ENCODE results near the gene DEGS2.

The DEGS2 gene

DNA sequence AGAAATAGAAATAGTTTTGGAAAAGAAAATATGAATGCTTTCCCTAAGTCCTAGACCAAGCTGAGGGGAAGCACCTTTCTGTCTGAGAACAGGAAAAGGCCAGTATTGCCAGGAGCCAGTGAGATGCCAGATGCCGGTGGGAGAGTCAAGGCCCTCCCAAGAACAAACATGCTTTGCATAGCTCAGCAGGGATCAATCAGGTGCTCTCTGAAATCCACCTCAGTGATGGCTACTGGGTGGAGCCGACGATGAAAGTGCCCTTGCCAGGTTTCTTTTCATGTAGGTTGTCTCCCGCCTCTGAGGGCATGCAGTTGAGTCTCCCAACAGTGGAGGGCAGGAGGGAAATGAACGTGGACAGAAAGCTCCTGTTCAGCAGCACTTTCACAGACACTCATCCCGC, 28.3 kb downstream of the DEGS2 start:
- no peak for DNase-seq (ENCODE audit: low read depth)

DNA sequence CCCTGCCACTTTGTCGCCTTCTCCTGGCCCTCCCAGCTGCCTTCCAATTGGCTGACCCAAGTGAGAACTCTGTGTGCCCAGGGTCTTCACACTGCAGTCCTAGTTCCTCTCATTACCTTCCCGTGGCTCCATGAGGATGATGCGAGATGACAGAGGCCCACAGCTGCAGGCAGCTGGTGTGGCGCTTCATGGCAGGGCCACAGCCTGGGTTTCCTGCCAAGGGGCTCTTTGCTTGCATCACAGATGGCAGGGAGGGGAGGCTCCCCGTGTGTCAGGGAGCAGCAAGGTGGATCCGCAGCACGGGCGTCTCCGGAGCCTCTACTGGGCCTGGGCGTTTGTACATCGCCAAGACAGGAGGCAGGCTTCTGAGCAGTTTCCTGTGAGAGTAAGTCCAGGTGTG, 28.9 kb downstream of the DEGS2 start:
- DNase-seq (ENCODE audit: low read depth) = no peak

DNA sequence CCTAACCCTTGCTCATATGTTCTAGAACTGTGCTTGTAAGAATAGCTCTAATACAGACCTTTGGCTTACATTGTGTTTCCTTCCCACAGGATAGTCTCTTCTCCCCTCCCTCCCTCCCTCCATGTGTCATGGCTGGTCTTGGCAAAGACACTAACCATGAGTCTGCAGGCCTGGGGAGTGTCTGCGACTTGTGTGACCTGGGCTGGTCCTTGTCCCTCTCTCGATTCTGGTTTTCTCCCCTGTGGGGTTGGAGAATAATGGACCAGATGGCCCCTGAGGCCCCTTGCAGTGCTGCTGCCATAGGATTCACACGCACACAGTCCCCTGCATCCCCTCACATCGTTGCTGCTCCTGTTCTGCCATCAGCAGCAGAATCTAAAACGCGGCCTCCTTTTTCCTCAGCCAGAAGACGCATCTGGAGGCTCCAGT, 30.3 kb downstream of the DEGS2 start:
- DNase-seq (ENCODE audit: low read depth) = no peak

DNA sequence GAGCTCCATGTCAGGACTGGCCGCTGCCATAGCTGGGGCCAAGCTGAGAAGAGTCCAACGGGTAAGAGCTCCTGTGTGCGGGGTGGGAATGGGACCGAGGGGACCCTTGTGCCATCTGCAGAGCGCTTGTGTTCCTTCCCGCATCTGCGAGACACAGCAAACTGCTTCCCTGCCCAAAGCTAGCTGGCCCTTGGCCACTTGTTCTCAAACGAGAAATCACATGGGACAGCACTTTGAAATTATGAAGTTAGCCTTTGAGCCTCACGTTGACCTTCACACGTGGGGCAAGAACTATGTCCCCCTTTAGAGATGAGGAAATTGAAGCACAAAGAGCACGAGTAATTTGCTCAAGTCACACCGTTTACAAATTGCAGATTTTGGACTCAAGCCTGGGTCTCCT, 30.8 kb downstream of the DEGS2 start:
- DNase-seq (ENCODE audit: low read depth) = no peak

DNA sequence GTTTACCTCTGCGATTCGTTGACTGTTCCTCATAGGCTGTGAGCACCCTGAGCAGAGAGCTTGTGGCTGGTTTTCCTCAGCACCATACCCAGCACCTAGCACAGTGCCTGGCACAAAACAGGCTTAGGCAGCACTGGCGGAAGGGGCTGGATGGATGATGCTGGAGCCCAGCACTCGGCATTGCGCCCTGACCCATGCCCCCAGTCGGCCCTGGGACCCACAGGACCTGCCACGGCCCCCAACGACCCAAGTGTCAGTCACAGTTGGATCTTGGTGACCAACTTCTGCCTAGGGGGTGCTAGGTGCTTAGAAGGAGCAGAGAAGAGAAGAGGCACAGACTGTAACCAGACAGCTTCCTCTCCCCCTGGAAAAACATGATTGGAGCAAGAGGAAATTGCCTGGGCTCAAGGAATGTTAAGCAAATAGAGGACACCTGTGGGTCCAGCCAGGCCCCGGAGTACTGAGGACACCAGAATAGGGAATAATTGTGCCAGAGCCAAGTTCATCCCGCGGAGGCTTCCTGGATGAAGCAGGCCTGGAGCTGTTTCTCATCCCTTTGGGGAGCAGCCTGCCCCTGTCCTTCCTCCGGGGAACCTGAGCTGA, 31.5 kb downstream of the DEGS2 start:
- DNase-seq (ENCODE audit: low read depth) = no peak

DNA sequence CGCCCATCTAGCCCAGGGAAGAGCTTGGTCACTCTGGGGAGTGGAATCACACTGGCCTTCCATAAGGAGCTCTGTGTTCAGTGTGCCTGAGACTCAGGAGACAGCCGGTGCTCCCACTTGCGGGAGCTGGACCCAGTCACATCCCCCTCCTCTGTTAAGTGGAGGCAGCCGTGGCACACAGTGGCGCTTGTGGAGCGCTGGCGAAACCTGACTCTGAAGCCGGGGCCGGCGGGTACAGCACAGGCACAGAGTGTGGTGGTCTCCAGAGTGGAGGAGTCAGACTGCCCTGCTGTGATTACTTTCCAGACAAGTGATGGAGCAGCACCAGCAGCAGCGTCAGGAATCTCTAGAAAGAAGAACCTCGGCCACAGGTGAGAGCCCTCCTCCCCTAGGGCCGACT, 33.0 kb downstream of the DEGS2 start:
- no peak for DNase-seq (ENCODE audit: low read depth)

DNA sequence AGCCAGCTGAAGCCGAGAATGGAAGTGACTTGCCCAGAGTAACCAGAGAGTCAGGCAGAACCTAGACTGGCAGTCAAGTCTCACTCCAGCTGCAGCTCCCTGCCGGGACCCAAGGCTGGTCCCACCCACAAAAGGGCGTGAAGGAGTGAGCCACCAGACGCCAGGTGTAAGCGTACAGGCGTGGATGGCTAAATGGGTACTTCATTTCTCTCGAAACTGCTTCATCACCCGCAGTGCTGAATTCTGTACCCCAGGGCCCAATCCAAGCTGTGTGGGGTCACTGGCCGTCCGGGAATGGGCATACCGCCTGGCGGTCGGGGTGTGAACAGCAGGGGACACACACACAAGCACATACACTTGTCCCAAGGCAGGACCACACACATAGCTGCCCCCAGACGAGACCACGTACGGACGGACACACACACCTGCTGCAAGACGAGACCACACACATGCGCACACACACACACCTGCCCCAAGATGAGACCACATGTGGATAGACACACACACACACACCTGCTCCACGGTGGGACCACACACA, 34.8 kb downstream of the DEGS2 start:
- no peak for DNase-seq (ENCODE audit: low read depth)

DNA sequence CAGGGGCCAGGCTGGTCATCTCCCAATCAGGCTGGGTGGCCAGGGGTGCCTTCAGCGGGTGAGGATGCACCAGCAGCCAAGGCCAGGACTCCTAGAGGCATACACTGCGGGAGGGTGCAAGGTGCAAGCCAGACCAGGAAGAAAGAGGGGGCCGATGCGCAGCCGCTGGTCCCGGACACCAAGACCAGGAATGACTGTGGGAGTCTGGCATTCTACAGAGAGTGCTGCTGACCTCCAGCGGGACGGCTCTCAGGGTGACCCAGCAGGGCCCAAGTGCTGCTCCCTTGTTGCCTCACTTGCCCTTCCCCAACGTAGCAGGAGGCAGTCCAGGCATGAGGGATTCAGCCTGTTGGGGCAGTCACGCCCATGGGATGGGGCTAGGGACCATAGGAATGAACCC, 35.8 kb downstream of the DEGS2 start:
- no peak for DNase-seq (ENCODE audit: low read depth)

DNA sequence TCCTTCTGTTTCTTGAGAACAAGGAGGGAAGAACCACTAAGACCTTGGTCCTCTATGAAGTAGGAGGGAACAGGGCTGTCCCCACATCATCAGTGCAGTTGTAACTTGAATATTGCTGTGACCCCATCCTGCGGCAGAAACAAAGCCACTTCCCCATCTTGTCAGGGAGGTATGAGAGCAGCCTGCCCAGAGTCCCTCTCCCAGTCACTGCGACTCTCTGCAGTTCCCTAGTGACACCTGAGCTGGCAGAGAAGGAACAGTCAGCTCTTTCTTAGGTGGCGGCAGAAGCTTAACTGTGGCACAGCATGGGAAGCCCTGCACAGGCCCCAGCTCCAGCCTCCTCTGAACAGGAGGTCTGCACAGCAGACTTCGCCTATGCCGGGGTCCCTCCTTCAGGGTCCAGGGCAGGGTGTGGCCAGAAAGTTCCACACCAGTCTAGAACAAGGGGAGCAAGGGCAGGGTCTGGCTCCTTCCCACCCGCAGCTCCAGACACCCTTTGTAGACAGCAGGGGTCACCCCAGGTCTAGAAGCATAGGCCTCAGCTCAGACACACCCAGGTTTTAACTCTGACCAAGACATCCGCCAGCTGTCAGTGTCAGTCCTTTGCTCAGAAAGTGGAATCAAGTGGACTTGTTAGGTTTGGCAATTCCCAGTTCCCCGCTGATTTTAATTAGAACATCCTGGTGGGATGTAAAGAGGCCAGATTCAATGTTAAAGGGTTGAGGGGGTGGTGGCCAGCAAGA, 36.8 kb downstream of the DEGS2 start:
- no peak for DNase-seq (ENCODE audit: low read depth)

DNA sequence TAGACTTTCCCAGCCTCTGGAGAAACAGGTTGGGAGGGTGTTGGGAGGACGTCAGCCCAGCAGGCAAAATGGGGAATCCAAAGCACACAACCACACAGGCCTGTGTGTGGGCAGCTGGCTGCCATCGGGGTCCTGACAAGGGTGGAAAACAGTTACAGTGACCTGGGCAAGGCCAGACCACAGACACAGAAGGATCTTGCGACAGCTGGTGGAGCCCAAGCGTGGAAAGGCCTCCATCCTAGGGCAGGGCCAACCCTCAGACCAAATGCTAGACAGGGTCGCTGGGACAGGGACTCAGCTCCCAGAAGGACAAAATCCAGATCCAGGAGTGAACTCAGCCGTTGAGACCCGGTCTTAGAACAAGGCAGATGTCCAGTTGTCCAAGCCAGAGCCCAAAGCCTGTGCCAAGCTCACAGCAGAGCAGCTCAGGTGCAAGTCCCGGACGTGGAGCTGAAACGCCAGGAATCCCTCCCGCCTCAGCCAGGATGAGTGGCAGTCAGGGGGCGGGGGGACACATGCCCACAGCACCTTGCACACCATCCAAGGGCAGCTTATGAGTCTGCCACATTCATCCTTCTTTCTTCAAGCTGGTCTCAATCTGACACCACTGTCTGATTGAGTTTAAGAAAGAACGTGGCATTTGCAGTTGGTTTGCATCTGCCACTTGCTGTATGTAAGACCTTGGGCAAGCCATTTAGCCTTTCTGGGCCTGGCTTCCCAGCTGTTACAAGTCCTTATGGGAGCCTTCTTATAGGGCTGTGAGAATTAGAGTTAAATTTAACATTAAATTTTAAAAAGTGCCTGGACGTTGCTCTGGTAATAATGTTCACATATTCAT, 37.6 kb downstream of the DEGS2 start:
- no peak for DNase-seq (ENCODE audit: low read depth)

DNA sequence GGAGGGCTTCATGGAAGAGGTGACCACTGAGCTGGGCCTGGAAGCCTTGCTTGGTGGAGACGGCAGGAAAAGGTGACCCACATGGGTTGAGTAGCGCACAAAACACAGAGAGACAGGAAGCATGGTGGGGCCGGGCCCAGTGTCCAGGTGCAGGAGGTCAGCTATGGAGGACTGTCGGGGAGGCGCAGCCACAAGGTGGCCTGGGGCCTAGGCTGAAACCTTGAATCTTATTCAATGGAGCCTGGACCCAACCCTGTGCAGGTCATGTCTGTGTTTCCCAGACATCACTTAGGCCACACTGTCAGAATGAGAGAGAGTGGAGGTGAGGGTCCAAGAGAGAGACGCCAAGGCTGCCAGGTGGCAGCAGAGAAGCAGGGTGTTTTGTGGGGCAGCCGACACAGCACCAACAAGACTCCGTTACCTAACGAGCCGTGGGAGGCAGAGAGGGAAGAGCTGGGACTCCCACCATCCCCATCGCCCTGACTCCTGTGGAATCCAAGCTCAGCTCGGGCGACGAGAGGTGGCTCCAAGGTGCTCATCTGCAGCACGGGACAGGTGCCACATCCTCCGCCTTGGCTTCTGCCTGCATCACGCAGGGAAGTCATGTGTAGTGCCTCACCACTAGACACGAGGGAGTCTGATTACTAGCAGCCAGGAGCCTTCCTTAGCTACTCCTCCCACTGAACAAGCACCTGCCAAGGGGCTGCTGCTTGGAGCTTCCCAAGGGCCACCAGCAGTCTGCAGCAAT, 38.7 kb downstream of the DEGS2 start:
- DNase-seq (ENCODE audit: low read depth) = no peak

DNA sequence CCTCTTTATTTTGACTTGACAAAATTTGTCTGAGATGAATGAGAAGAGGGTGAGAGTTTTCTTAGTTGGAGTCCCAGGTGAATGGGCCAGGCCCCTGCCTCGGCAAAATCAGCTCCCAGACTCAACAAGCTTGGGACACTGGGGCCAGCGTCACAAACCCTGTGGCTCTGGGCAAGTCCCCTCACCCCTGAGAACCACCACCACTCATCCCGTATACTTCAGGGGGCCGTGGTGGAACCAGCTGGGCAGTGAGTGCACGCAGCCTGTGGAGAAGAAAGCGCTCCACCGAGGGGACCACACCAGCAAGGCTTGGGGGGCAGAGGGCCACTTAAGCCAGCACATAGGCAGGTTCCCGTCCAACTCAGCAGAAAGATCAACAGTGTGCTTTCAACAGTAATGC, 40.2 kb downstream of the DEGS2 start:
- DNase-seq (ENCODE audit: low read depth) = no peak

DNA sequence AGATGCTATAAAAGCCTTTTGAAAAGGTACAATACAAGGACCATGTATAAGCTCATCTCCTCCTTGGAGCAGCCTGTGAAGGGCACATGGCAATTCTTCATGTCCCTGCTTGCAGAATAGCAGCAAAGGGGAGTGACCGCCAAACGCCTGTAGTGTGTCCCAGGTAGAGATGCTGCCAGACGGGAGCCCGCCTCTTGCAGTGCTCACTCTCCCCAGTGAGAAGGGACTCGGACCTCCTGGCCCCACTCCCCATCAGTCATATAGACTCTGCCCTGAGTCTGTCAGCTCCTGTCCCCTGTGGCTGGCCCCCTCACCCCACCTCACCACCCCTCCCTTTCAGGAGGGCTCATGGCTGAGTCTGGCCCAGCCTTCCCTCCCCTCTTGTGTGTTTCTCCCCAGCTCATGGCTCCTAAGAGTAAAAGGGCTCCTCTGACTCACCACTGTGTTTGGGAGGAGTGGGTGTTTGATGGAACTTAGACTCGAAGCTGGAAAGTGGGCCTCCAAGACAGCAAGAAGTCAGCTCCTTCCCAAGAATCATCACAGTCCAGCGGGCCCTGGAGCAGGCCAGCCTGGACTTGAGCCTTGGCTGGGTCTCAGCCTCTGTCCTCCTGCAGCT, 40.9 kb downstream of the DEGS2 start:
- DNase-seq (ENCODE audit: low read depth) = no peak

DNA sequence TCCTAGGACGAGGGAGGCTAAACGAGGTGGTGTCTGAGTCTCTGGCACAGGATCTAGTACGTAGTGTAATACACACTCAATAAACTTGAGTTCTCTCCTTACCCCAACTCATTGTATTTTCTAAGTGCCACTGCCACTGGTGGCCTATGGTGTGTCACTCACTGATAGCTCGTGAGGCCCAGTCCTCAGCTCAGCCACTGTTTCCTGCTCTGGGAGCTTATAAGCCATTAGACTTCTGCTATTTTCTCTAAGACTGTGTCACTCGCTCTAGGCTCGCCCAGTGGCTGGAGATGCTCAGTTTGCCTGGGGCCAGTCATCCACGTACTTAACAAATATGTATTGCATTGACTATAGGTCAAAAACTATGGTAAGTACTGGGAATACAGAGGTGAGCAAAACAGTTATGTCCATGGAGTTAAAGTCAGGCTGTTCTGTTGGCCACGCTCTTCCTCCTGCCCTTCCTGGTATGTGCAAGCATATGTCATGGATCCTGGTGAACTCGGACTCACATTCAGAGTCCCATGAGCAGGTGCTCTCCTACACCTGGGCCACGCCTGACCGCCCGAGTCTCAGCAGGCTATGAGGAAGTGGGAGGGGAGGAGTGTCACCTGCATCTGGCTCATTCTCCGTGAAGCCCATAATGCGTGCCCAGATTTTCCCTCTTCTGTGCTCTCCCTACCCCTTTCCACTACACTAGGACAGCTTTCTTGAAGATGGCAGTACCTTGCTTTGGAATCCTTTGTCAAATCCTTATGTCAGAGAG, 41.6 kb downstream of the DEGS2 start:
- DNase-seq (ENCODE audit: low read depth) = no peak

DNA sequence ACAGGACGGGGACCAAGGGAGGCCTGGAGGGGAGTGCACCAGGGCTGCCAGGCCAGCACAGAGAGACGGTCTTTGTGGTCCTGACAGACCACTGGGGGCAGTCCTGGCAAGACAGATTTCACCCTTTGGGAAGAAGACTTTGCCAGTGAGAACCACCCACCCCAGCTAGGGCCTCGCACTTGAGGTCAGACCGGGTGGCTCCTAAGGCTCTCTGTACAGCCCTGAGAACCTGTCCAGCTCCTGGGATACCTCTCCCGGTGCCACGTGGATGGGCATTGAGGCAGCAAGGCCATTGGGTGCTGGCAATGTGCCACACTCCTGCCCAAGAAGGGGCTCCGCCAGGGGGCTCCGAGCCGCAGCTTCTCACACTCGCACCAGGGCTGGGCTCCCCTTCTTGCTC, 42.4 kb downstream of the DEGS2 start:
- no peak for DNase-seq (ENCODE audit: low read depth)

DNA sequence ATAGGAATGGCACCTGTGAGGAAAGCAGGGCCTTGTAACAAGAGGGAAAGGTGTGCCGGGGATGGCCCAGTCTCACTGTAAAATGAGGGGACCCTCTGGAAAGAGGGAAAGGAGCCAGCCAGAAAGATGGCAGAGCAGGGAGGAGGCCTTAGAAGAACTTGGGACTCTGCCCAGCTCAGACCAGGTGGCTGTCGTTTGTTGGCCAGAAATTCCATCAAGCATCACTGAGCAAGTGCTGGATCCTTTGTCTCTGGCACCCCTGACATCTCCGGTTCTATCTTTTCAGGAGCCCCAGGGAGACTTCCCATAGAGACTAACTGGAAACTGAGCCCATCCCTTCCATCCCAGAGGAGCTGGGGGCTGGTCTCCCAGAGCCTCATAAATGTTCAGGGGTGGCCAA, 43.3 kb downstream of the DEGS2 start:
- DNase-seq (ENCODE audit: low read depth) = no peak

DNA sequence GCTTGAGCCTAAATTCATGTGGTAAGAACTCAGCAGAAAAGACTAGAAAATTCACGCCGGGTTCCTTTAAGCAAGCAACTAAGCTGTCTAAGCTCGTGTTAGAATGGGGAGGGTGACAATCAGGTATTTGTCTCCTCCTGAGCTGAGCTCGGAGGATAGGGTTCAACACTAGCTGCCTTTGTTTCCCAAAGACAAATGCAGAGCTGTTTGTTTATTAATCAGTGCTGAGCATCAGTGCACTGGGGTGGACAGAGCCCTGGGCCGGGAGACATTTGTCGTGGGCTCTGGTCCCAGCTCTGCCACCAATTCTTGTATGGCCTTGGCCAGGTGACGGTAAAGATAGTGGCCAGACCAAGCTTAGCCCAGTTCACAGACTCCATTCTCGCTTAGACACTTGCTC, 43.7 kb downstream of the DEGS2 start:
- DNase-seq (ENCODE audit: low read depth) = no peak

DNA sequence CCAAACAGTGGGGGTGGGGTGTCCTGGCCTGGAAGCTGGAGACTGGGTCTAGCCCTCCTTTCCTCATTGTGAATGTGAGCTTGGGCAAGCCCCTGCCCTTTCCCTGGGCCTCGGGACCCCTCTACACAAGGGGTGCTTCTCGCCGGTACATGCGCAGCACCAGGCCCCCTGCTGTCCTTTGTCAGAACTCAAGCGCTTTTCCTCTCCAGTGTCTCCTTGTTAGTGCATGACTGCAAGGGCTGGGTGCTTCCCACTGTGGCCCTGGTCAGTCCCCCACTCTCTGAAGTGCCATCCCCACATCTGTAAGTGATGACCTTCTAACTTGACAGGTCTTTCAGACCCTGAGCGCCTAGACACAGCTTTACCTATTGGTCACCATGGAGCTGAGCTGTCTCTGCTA, 44.2 kb downstream of the DEGS2 start:
- no peak for DNase-seq (ENCODE audit: low read depth)

DNA sequence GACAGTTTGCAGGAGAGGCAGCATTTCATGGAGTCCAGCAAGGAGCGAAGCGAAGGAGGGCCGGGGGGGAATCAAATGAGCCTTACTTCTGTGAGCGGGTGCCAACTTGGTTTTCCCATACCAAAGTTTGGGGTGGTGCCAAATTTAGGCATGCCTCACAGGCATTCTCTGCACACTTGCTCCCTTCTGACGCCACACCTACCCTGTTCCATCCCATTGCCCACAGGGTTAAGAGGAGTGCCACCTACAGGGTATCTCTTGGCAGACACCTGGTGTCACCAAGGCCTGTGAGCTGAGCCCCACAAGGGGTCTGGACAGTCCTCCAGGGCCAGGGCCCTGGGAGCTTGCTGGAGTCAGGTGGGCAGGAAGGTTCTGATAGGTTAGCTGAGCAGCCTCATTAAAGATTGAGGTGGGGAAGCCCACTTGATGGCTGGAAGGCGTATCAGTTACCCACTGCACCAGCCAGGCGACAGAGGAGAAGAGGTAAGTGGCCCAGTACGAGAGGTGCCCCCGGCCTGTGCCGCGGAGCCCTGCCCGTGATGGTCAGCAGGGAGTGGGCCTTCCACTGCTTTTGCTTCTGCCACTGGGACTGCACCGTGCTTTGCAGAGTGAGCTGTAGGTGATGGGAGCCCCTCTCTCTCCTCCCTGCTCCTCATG, 45.2 kb downstream of the DEGS2 start:
- no peak for DNase-seq (ENCODE audit: low read depth)

DNA sequence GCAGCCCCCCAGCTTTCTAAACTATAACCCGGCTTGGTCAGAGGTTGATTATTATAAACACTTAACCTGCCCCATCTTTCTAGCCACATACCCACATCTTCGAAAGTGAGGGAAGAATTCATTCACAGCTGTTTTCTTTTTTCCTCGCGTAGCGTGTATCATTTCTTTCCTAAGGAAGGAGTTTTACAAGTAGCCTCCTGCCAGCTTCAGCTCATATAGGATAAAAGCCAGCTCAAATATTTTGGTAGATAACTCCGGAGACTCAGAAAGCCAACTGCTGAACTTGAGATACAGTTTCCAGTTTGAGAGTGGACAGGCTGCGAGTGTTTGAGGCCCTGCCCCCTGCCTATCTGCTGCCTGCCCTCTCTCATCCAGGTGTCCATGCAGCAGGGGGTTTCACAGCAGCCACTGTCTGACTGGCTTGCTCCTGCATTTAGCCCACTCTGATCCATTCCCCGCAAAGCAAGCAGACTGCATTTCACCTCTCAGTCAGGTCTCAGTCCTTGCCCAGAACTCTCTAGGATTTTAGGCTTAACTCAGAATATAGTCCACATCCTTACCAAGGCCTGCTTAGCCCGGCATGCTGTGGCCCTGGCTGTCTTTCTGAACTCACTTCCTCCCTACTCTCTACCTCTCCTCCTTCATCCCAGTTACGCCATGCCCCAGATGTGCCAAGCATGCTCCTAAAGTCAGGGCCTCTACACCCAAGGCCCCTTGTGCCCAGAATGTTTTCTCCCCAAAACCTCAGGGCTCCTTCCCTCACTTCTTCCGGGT, 47.3 kb downstream of the DEGS2 start:
- DNase-seq (ENCODE audit: low read depth) = no peak
